GM12801 (cell line): ENCODE measurements around the gene NIN.

ENCODE experiments used
- TF ChIP-seq, protein P1 (sequence below): IDR thresholded peaks from one replicate; pipeline ENCODE4 v1.5.1; 2011; ENCODE audit warnings: control low read depth; ENCODE audit not compliant: insufficient read length; ENCODE audit errors: extremely low read depth

NIN gene

GRCh38 chr14:50864946-50865345 is 34.0 kb upstream of the NIN start:
- TF ChIP-seq, protein P1, sequence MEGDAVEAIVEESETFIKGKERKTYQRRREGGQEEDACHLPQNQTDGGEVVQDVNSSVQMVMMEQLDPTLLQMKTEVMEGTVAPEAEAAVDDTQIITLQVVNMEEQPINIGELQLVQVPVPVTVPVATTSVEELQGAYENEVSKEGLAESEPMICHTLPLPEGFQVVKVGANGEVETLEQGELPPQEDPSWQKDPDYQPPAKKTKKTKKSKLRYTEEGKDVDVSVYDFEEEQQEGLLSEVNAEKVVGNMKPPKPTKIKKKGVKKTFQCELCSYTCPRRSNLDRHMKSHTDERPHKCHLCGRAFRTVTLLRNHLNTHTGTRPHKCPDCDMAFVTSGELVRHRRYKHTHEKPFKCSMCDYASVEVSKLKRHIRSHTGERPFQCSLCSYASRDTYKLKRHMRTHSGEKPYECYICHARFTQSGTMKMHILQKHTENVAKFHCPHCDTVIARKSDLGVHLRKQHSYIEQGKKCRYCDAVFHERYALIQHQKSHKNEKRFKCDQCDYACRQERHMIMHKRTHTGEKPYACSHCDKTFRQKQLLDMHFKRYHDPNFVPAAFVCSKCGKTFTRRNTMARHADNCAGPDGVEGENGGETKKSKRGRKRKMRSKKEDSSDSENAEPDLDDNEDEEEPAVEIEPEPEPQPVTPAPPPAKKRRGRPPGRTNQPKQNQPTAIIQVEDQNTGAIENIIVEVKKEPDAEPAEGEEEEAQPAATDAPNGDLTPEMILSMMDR = no peak

DNA sequence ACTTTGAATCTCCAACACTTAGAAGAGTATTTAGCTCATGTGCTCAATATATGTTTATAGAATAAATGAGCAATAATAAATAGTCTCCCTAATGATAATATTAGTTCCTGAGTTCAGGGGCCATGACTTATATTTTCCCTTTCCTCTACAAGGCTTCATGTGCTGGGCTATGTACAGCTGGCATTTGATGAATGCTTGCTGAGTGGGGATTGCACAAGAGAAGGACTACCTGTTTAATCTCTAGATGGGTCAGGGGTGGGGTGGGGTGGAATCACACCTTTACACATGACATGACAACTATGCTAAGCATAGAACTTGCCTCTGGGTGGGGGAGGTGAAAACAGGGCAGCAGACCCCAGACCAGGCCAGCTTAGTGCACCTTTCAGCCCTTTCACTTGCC is 33.3 kb upstream of the NIN start:
- TF ChIP-seq, protein P1 = no peak

DNA sequence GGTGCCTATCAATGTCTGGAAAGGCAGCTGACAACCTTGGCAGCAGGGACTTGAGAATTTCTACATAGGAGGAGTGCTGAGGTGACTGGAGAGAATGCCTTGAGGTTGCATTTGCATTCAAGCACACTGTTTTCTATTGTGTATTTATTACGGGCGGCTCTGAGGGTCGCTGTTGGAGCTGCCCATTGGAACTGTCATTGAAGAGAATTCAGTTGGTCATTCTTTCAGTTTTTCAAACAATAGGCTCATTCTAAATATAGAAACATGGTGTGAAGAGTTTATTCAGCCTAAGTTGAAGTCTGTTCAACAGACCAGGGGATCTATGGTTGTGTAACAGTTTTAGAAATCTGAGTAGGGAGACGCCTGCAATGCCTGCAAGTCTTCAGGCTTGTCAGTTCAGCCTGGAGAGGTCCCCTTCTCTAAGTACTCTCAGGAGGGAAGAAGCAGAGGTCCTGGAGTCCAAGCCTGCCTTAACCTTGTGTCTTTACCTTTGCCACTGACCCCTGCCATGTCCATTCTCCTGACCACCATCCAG is 31.1 kb upstream of the NIN start:
- TF ChIP-seq, protein P1 = no peak

DNA sequence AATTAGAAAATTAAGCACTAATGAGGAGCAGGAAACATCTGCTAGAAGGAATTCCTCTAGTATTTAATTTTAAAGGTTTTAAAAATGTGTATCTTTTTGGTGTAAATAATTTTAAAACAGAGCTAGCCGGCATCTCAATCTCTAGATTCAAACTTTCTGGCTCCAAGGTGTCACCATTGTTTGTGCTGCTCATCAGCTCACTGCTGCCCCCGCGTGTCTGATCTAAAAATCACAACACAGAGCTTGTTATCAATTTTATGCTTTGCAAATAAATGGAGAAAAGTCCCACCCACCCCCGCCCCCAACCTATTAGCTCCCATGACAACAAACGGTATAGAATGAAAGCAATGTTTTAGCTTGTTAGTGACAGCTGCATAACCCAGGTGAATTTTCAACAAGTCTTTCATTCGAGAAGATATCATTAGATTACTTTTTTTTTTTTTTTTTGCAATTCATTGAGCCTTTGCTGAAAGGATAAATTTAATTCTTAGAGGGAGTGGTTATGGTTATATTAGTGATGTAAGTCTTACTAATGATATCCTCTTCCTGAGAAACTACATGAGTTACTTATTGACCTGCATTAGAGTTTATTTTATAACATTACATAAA is 29.6 kb upstream of the NIN start:
- TF ChIP-seq, protein P1 = no peak

DNA sequence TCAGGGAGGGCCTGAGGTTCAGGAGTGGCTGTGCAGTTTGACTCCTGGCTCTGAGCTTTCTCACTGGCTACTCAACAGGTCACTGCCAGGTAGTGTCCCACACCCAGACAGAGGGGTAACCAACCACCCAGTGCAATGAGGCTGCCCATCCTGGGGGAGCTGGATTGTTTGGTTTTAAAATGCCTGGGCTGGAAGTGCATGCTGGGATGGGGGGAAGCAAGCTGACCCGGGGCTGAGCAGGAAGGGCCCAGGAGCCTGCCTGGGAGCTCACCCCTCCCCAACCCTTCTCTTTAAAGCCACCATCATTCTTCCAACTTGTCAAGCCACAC is 28.3 kb upstream of the NIN start:
- TF ChIP-seq, protein P1 = no peak

DNA sequence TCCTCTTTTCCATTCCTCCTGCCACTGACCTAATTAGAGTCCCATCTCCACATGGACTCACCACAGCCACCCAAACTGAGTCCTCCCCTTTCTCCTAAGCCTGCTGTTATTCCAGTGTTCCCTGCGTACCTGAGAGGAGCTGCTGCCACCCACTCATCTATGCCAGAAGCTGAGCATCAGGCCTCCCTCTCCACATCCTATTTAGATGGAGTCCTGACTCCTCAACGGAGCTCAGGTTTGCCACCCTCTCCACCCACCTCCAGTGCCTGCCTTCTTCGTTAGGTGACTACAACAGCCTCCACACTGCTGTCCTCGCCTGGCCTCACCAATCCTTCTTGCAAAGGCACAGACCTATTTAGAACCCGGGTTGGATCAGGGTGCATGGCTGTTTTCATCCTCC is 25.7 kb upstream of the NIN start:
- TF ChIP-seq, protein P1 = no peak

DNA sequence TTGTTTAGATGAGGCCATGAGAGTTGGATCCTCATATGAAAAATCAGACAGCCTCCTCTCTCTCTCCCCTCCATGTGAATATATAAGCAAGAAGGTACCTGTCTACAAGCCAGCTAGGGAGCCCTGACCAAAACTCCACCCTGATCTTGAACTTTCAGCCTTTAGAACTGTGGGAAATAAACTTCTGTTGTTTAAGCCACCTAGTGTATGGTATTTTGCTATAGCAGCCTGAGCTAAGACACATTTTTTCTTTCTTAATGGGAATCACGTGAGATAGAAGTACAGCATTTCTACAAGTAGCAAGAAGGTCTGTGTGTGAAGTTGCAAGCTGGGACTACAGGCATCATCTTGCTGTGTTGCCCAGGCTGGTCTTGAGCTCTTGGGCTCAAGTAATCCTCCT is 24.6 kb upstream of the NIN start:
- TF ChIP-seq, protein P1 = no peak

GRCh38 chr14:50854521-50854920 is 23.6 kb upstream of the NIN start:
- TF ChIP-seq, protein P1 = no peak
